ENCODE data around the gene GRID1.

Gene GRID1

GRCh38 chr10:86182595-86182994, 184.0 kb downstream of the GRID1 start:
- TF ChIP-seq CTCF (conservative IDR thresholded peaks at IDR 0.05), result no peak
- H3K27ac ChIP-seq, result no peak overlapping the region

- H3K27ac ChIP-seq, result no peak overlapping the region
- no peak for TF ChIP-seq CTCF (conservative IDR thresholded peaks at IDR 0.05)
Observed at GRCh38 chr10:86182150-86182549, 184.4 kb downstream of the GRID1 start.

GRCh38 chr10:86180861-86181260, 185.7 kb downstream of the GRID1 start:
- H3K27ac ChIP-seq, result no peak overlapping the region
- no peak for TF ChIP-seq CTCF (conservative IDR thresholded peaks at IDR 0.05)

- no peak overlapping the region for H3K27ac ChIP-seq
- no peak for TF ChIP-seq CTCF (conservative IDR thresholded peaks at IDR 0.05)
Observed at GRCh38 chr10:86179961-86180360, 186.6 kb downstream of the GRID1 start.

GRCh38 chr10:86179153-86179524, 187.5 kb downstream of the GRID1 start:
- TF ChIP-seq CTCF (conservative IDR thresholded peaks at IDR 0.05), result no peak

GRCh38 chr10:86178401-86179152, 188.0 kb downstream of the GRID1 start:
- TF ChIP-seq CTCF (conservative IDR thresholded peaks at IDR 0.05), result peak; percentile 68

More at GRCh38 chr10:86179153-86179524, 187.5 kb downstream of the GRID1 start:
- no peak overlapping the region for H3K27ac ChIP-seq

GRCh38 chr10:86177537-86178155, 188.9 kb downstream of the GRID1 start:
- no peak overlapping the region for H3K27ac ChIP-seq
- no peak for TF ChIP-seq CTCF (conservative IDR thresholded peaks at IDR 0.05)

More at GRCh38 chr10:86178401-86179152, 188.0 kb downstream of the GRID1 start:
- H3K27ac ChIP-seq, result no peak overlapping the region
